Neural cell (in vitro differentiated cells): Measurements from ENCODE around the gene RBMS3.

ENCODE experiments used
- CTCF ChIP-seq: fragments of 450-650 bp; IDR thresholded peaks from 2 replicates; pipeline ENCODE4 v1.5.1; 2014; ENCODE audit warnings: antibody characterized with exemption, mild to moderate bottlenecking, moderate library complexity; ENCODE audit not compliant: poor library complexity, severe bottlenecking
- EP300 ChIP-seq: fragments of 450-650 bp; conservative IDR thresholded peaks from 2 replicates; pipeline ENCODE4 v1.6.1; 2014; ENCODE audit warnings: antibody characterized with exemption, mild to moderate bottlenecking, moderate library complexity; ENCODE audit not compliant: poor library complexity, severe bottlenecking
- EZH2 ChIP-seq: fragments of 200-600, 300-800 bp; shearing (Covaris generic), sonication (generic); IDR thresholded peaks from 2 replicates; pipeline ENCODE4 v1.6.1; 2014; ENCODE audit warnings: antibody characterized with exemption, low read length, borderline replicate concordance, mild to moderate bottlenecking; ENCODE audit not compliant: insufficient read depth, poor library complexity, severe bottlenecking
- POLR2AphosphoS5 ChIP-seq: IDR thresholded peaks from 2 replicates; pipeline ENCODE4 v1.6.1; 2012
- RAD21 ChIP-seq: fragments of 450-650 bp; conservative IDR thresholded peaks from 2 replicates; pipeline ENCODE4 v1.6.1; 2014; ENCODE audit warnings: antibody characterized with exemption, mild to moderate bottlenecking, moderate library complexity
- REST ChIP-seq: IDR thresholded peaks from 2 replicates; pipeline ENCODE4 v1.6.1; 2012; ENCODE audit warnings: borderline replicate concordance
- SMC3 ChIP-seq: fragments of 450-650 bp; conservative IDR thresholded peaks from 2 replicates; pipeline ENCODE4 v1.6.1; 2014; ENCODE audit warnings: antibody characterized with exemption, mild to moderate bottlenecking, moderate library complexity; ENCODE audit not compliant: poor library complexity
- TAF1 ChIP-seq: IDR thresholded peaks from 2 replicates; pipeline ENCODE4 v1.6.1; 2012; ENCODE audit warnings: low read depth

- no peak for TF ChIP-seq CTCF
- no peak for TF ChIP-seq POLR2AphosphoS5
- TF ChIP-seq REST = no peak
- TF ChIP-seq SMC3 = no peak
- no peak for TF ChIP-seq EZH2
- TF ChIP-seq EP300 = no peak
- no peak for TF ChIP-seq RAD21
- TF ChIP-seq TAF1 = no peak
These were observed 363.4 kb downstream of the RBMS3 start for GRCh38 chr3:29644261-29644660.
